K562 (cell line): Measurements from ENCODE around the gene HDHD3. TPM values are rescaled to one million over a fixed set of nuclear protein-coding genes. Genes with fewer than 3 reads are reported as not detected.
A peak's percentile ranks its signal among the peaks of the same experiment; 100 is the strongest.

ENCODE experiments used
- ATF3 ChIP-seq, 2 experiments: fragments of 450-650 bp in 1 of 2; sonication (generic) in 1 of 2; formaldehyde crosslinking in 1 of 2; IDR thresholded peaks in 1 of 2; conservative IDR thresholded peaks in 1 of 2; 2 replicates each; pipeline versions ENCODE4 v1.6.1 to v1.8.1; 2016 to 2023; ENCODE audit warnings: mild to moderate bottlenecking in 2 of 2, moderate library complexity in 2 of 2, inconsistent platforms in 1 of 2, missing genetic modification reagents in 1 of 2
- BMI1 ChIP-seq: fragments of 150-350 bp; IDR thresholded peaks from 2 replicates; pipeline ENCODE4 v1.6.1; 2014; ENCODE audit warnings: low read length
- BRD4 ChIP-seq: fragments of 200-600 bp; sonication (generic); IDR thresholded peaks from 2 replicates; pipeline ENCODE4 v1.6.1; 2017; ENCODE audit warnings: inconsistent platforms
- CHAMP1 ChIP-seq: fragments of 450-650 bp; IDR thresholded peaks from 2 replicates; pipeline ENCODE4 v1.6.1; 2016; ENCODE audit warnings: mild to moderate bottlenecking
- FOXO4 ChIP-seq: fragments of 450-650 bp; formaldehyde crosslinking; IDR thresholded peaks from 2 replicates; pipeline ENCODE4 v1.4.0; 2020; ENCODE audit warnings: mild to moderate bottlenecking, moderate library complexity
- HIVEP1 ChIP-seq: fragments of 250-450 bp; sonication (Bioruptor Pico); IDR thresholded peaks from 2 replicates; pipeline ENCODE4 v1.4.0; 2020; ENCODE audit warnings: mild to moderate bottlenecking
- IRF9 ChIP-seq: fragments of 450-650 bp; IDR thresholded peaks from 2 replicates; pipeline ENCODE4 v1.6.1; 2016; ENCODE audit warnings: missing biosample characterization, missing genetic modification characterization
- KLF10 ChIP-seq: fragments of 250-450 bp; sonication (Bioruptor Pico); IDR thresholded peaks from 2 replicates; pipeline ENCODE4 v1.6.1; 2021; ENCODE audit warnings: matching md5 sums
- LEF1 ChIP-seq: fragments of 450-650 bp; IDR thresholded peaks from 2 replicates; pipeline ENCODE4 v1.6.1; 2016; ENCODE audit warnings: mild to moderate bottlenecking
- PKNOX1 ChIP-seq: fragments of 450-650 bp; IDR thresholded peaks from 2 replicates; pipeline ENCODE4 v1.6.1; 2016
- POLR3A ChIP-seq: IDR thresholded peaks from 2 replicates; pipeline ENCODE4 v1.6.1; 2011; ENCODE audit warnings: borderline replicate concordance, mild to moderate bottlenecking, moderate library complexity; ENCODE audit not compliant: insufficient read length, insufficient read depth; ENCODE audit errors: extremely low read depth
- SAFB2 ChIP-seq: fragments of 200-400 bp; formaldehyde crosslinking; IDR thresholded peaks from 2 replicates; pipeline ENCODE4 v1.6.1; 2018; ENCODE audit warnings: borderline replicate concordance, low read length, low read depth, moderate library complexity; ENCODE audit not compliant: severe bottlenecking
- SMARCB1 ChIP-seq: IDR thresholded peaks from 2 replicates; pipeline ENCODE4 v1.6.1; 2011; ENCODE audit warnings: improper control_type of control experiment, low read depth; ENCODE audit not compliant: insufficient read length
- TOE1 ChIP-seq, 2 experiments: fragments of 450-650 bp in 1 of 2; sonication (generic) in 1 of 2; formaldehyde crosslinking in 1 of 2; IDR thresholded peaks; 2 replicates each; pipeline versions ENCODE4 v1.7.1 to v1.8.0; 2016 to 2022; ENCODE audit warnings: borderline replicate concordance in 2 of 2, mild to moderate bottlenecking in 2 of 2, antibody characterized with exemption in 1 of 2, inconsistent platforms in 1 of 2, low read depth in 1 of 2, missing genetic modification reagents in 1 of 2, moderate library complexity in 1 of 2
- ZNF253 ChIP-seq: fragments of 250-450 bp; sonication (Bioruptor Pico); conservative IDR thresholded peaks from 2 replicates; pipeline ENCODE4 v1.6.1; 2021; ENCODE audit warnings: mild to moderate bottlenecking
- ZNF354B ChIP-seq: fragments of 250-450 bp; sonication (Bioruptor Pico); IDR thresholded peaks from 2 replicates; pipeline ENCODE4 v1.4.0; 2020
- ZNF668 ChIP-seq: fragments of 250-450 bp; sonication (Bioruptor Pico); IDR thresholded peaks from 2 replicates; pipeline ENCODE4 v1.8.0; 2022; ENCODE audit warnings: mild to moderate bottlenecking, inconsistent platforms
- ZNF79 ChIP-seq: fragments of 250-450 bp; sonication (Bioruptor Pico); IDR thresholded peaks from 2 replicates; pipeline ENCODE4 v1.4.0; 2020; ENCODE audit warnings: low read depth, mild to moderate bottlenecking, moderate library complexity
- polyA plus RNA-seq, 8 experiments: library from polyadenylated mRNA; depleted of rRNA in 4 of 8; stranded (reverse) in 5 of 8; unstranded in 3 of 8; fragments of >200 nt; fragmentation: Nextera tagmentation in 2 of 8; fragmentation: Illumina TruSeq in 1 of 8; extraction: Ambion mirVana in 2 of 8; extraction: Trizol in 1 of 8; gene quantifications; 2 replicates each; pipeline versions ENCODE4 v1.2.1 to v1.2.3, GENCODE V29; 2011 to 2014; ENCODE audit warnings: inconsistent platforms in 1 of 8, missing spikeins in 1 of 8
- total RNA-seq, 7 experiments: library from RNA; depleted of rRNA in 6 of 7; stranded (reverse); fragments of >200 nt in 6 of 7; fragmentation: Illumina TruSeq in 2 of 7; extraction: Trizol in 2 of 7; gene quantifications; 2 replicates each; pipeline versions ENCODE4 v1.2.1 to v1.2.3, GENCODE V29; 2011 to 2021; ENCODE audit warnings: low replicate concordance in 1 of 7

HDHD3 gene
- total and polyA plus RNA-seq, 9 of the 15 experiments (the other 6 are each of a cell fraction or from before 2014, with no cell fraction given), result 1.1 to 19.1 (median 10.9) TPM

GRCh38 chr9:113340011-113340699 lies 36.6 kb downstream of the HDHD3 start, which contains the start of gene WDR31 (continued):
- TF ChIP-seq TOE1 (IDR thresholded peaks at IDR 0.05; ENCODE audit: borderline replicate concordance) (peak; percentile 79; the same call in 1 of the 2 replicates), TOE1 (CRISPR knock-in tag; IDR thresholded peaks at IDR 0.05; ENCODE audit: borderline replicate concordance, low read depth) (no peak), KLF10 (no peak), BMI1 (peak; percentile 85), SAFB2 (no peak), ZNF668 (no peak), LEF1 (no peak), ZNF253 (no peak), IRF9 (tag) (no peak), PKNOX1 (no peak), ZNF79 (no peak), HIVEP1 (CRISPR knock-in tag) (no peak), ZNF354B (CRISPR knock-in tag) (no peak), FOXO4 (no peak), ATF3 (IDR thresholded peaks at IDR 0.05) (no peak), ATF3 (CRISPR knock-in tag; conservative IDR thresholded peaks at IDR 0.05) (no peak), SMARCB1 (no peak), CHAMP1 (no peak; the same call in 1 of the 2 replicates), POLR3A (no peak), BRD4 (no peak)
